ENCODE results near the gene ZDHHC13.

GRCh38 chr11:19208181-19208580, 91.2 kb downstream of the ZDHHC13 start:
- TF ChIP-seq CTCF (IDR thresholded peaks at IDR 0.05; ENCODE audit: low read depth, low read length, missing input control) (no peak), JUND (IDR thresholded peaks at IDR 0.05) (no peak), YY1 (IDR thresholded peaks at IDR 0.05) (no peak), SP1 (IDR thresholded peaks at IDR 0.05) (no peak), TAF1 (conservative IDR thresholded peaks at IDR 0.05) (no peak), GABPA (IDR thresholded peaks at IDR 0.05 in 1 of 2, conservative IDR thresholded peaks at IDR 0.05 in 1 of 2) (no peak), MAX (IDR thresholded peaks at IDR 0.05) (no peak), ZBTB33 (IDR thresholded peaks at IDR 0.05) (no peak), HNF4A (conservative IDR thresholded peaks at IDR 0.05) (no peak), REST (IDR thresholded peaks at IDR 0.05) (no peak), NR2F2 (IDR thresholded peaks at IDR 0.05) (no peak), RAD21 (IDR thresholded peaks at IDR 0.05) (no peak), EGR1 (IDR thresholded peaks at IDR 0.05; ENCODE audit: low read depth in 2 of 2) (no peak)
